K562 (cell line): ENCODE results near the gene PANK2. TPM values are rescaled to one million over a fixed set of nuclear protein-coding genes. Genes with fewer than 3 reads are reported as not detected.
A peak's percentile ranks its signal among the peaks of the same experiment; 100 is the strongest.

ENCODE experiments used
- EP400 ChIP-seq: fragments of 450-650 bp; IDR thresholded peaks from 2 replicates; pipeline ENCODE4 v1.6.1; 2017; ENCODE audit warnings: antibody characterized with exemption, mild to moderate bottlenecking, moderate library complexity
- HOMEZ ChIP-seq: fragments of 250-450 bp; sonication (Bioruptor Pico); IDR thresholded peaks from 2 replicates; pipeline ENCODE4 v1.4.0; 2020; ENCODE audit warnings: mild to moderate bottlenecking, moderate library complexity
- NFE2 ChIP-seq: IDR thresholded peaks from 2 replicates; pipeline ENCODE4 v1.6.1; 2014; ENCODE audit warnings: antibody characterized with exemption, low read depth
- RBM39 ChIP-seq: fragments of 200-400 bp; formaldehyde crosslinking; optimal IDR thresholded peaks from 2 replicates; pipeline ENCODE3; 2018; ENCODE audit warnings: low read depth, low read length
- RCOR1 ChIP-seq, 2 experiments: IDR thresholded peaks; 2 replicates each; pipeline ENCODE4 v1.6.1; 2012; ENCODE audit warnings: low read depth in 2 of 2, low read length in 2 of 2, borderline replicate concordance in 1 of 2, improper control_type of control experiment in 1 of 2
- RFX1 ChIP-seq: fragments of 450-650 bp; IDR thresholded peaks from 2 replicates; pipeline ENCODE4 v1.6.1; 2016; ENCODE audit warnings: mild to moderate bottlenecking, moderate library complexity
- RNF2 ChIP-seq: sonication (generic); IDR thresholded peaks from 2 replicates; pipeline ENCODE4 v1.6.1; 2016
- STAT5A ChIP-seq: IDR thresholded peaks from 2 replicates; pipeline ENCODE4 v1.6.1; 2012; ENCODE audit warnings: low read length, inconsistent platforms, borderline replicate concordance
- ZBTB17 ChIP-seq: fragments of 450-650 bp; formaldehyde crosslinking; IDR thresholded peaks from 2 replicates; pipeline ENCODE4 v1.4.0; 2020; ENCODE audit warnings: mild to moderate bottlenecking
- ZBTB40 ChIP-seq, 2 experiments: fragments of 450-650 bp in 1 of 2; sonication (generic) in 1 of 2; formaldehyde crosslinking in 1 of 2; IDR thresholded peaks; 2 replicates each; pipeline versions ENCODE4 v1.7.1 to v1.9.0; 2016 to 2022; ENCODE audit warnings: inconsistent platforms in 1 of 2, mild to moderate bottlenecking in 1 of 2, missing genetic modification reagents in 1 of 2
- polyA plus RNA-seq, 8 experiments: library from polyadenylated mRNA; depleted of rRNA in 4 of 8; stranded (reverse) in 5 of 8; unstranded in 3 of 8; fragments of >200 nt; fragmentation: Nextera tagmentation in 2 of 8; fragmentation: Illumina TruSeq in 1 of 8; extraction: Ambion mirVana in 2 of 8; extraction: Trizol in 1 of 8; gene quantifications; 2 replicates each; pipeline versions ENCODE4 v1.2.1 to v1.2.3, GENCODE V29; 2011 to 2014; ENCODE audit warnings: inconsistent platforms in 1 of 8, missing spikeins in 1 of 8
- total RNA-seq, 7 experiments: library from RNA; depleted of rRNA in 6 of 7; stranded (reverse); fragments of >200 nt in 6 of 7; fragmentation: Illumina TruSeq in 2 of 7; extraction: Trizol in 2 of 7; gene quantifications; 2 replicates each; pipeline versions ENCODE4 v1.2.1 to v1.2.3, GENCODE V29; 2011 to 2021; ENCODE audit warnings: low replicate concordance in 1 of 7
- TF ChIP-seq, protein P1 (sequence below): fragments of 250-450 bp; sonication (Bioruptor Pico); IDR thresholded peaks from 2 replicates; pipeline ENCODE4 v1.9.0; 2021; ENCODE audit warnings: mild to moderate bottlenecking, inconsistent platforms

PANK2 gene
- total and polyA plus RNA-seq, 9 of the 15 experiments (the other 6 are each of a cell fraction or from before 2014, with no cell fraction given) = 14.9 to 43.5 (median 31.4) TPM

- TF ChIP-seq EP400 (peak; percentile 85), NFE2 (0 out of 2 replicates have a peak, but pooled peaks have one; percentile 6), RBM39 (no peak), ZBTB17 (CRISPR knock-in tag) (0 out of 2 replicates have a peak, but pooled peaks have one; percentile 20), RFX1 (peak; percentile 97), RCOR1 (IDR thresholded peaks at IDR 0.05; ENCODE audit: borderline replicate concordance in 1 of 2, low read depth in 2 of 2, low read length in 2 of 2) (peak in 1 of 2 experiments; percentile 14; a peak in 1 of 4 replicates), RNF2 (peak; percentile 34; the same call in 1 of the 2 replicates), HOMEZ (CRISPR knock-in tag) (no peak), ZBTB40 (IDR thresholded peaks at IDR 0.05) (peak; percentile 91), ZBTB40 (CRISPR knock-in tag; IDR thresholded peaks at IDR 0.05) (no peak), STAT5A (no peak)
- TF ChIP-seq, protein P1, sequence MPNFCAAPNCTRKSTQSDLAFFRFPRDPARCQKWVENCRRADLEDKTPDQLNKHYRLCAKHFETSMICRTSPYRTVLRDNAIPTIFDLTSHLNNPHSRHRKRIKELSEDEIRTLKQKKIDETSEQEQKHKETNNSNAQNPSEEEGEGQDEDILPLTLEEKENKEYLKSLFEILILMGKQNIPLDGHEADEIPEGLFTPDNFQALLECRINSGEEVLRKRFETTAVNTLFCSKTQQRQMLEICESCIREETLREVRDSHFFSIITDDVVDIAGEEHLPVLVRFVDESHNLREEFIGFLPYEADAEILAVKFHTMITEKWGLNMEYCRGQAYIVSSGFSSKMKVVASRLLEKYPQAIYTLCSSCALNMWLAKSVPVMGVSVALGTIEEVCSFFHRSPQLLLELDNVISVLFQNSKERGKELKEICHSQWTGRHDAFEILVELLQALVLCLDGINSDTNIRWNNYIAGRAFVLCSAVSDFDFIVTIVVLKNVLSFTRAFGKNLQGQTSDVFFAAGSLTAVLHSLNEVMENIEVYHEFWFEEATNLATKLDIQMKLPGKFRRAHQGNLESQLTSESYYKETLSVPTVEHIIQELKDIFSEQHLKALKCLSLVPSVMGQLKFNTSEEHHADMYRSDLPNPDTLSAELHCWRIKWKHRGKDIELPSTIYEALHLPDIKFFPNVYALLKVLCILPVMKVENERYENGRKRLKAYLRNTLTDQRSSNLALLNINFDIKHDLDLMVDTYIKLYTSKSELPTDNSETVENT (CRISPR knock-in tag) = 0 out of 2 replicates have a peak, but pooled peaks have one; percentile 73
Observed at GRCh38 chr20:3888622-3889488, at the start of gene PANK2 (continued).
